ENCODE data around the gene LOXL1. TPM values are rescaled to one million over a fixed set of nuclear protein-coding genes. Genes with fewer than 3 reads are reported as not detected.

LOXL1 gene
- total and polyA plus RNA-seq, 9 of the 15 experiments (the other 6 are each of a cell fraction or from before 2014, with no cell fraction given), result 0.14 TPM; not detected in 8

DNA sequence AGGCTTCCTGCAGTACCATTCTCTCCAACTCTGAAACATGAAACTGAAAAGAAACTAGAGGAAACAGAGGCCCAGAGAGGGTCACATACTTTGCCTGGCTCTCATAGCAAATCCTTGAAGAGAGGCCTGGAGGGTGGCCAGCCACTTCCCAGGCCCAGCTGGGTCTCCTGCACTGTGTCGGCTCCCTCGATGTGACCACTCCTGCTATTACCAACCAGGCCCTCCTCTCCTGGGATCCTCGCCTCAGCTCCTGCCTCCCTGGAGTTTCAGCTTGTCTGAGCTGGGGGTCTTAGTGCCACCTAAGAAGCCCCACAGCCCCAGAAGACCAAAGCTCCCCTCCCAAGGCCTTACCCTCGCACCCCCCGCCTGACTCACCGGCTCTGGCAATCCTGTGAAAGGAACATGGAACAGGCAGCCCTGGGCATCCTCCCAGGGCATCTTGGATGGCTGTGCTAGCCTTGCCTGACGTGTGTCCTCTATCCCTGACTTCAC, 4.6 kb downstream of the LOXL1 start:
- in situ Hi-C loops (cut with MboI) (no loop called here), intact Hi-C loops (cut with micrococcal nuclease) (no loop called here)
- Histone ChIP-seq H3K27ac (ENCODE audit: extremely low read depth, low read depth, low read length) (no peak overlapping the region), H3K4me2 (ENCODE audit: insufficient read depth, low read length) (no peak overlapping the region), H4K20me1 (replicated peaks; ENCODE audit: control insufficient read depth, insufficient read depth, low read length) (0 out of 2 replicates have a peak, but pooled peaks cover 4% of the 10 kb centered on the region), H3K9me3 (replicated peaks; ENCODE audit: control insufficient read depth, insufficient read depth, low read depth, low read length) (no peaks in the 10 kb centered on the region), H3K9me1 (ENCODE audit: control insufficient read depth, insufficient read depth, low read length) (no peaks in the 10 kb centered on the region), H3K36me3 (ENCODE audit: control insufficient read depth, insufficient read depth, low read length) (no peaks in the 10 kb centered on the region), H3K79me2 (ENCODE audit: control insufficient read depth, insufficient read depth, low read length) (no peaks in the 10 kb centered on the region), H3K4me1 (replicated peaks in 1 of 2; ENCODE audit: control insufficient read depth in 2 of 2, insufficient read depth in 2 of 2, low read length in 2 of 2) (peaks cover 4 to 22% of the 10 kb centered on the region in 2 experiments; a peak in 3 of 5 replicates), H3K4me3 (no peak overlapping the region), H3K9ac (ENCODE audit: insufficient read depth in 1 of 2, low read depth in 2 of 2, low read length in 2 of 2) (no peak overlapping the region; a peak in 1 of 4 replicates), H3K27me3 (ENCODE audit: control insufficient read depth in 2 of 2, insufficient read depth in 2 of 2, low read length in 2 of 2) (peaks cover 6 to 60% of the 10 kb centered on the region in 2 experiments; a peak in 4 of 5 replicates), H2AFZ (ENCODE audit: low read depth, low read length) (no peak overlapping the region)
- DNase-seq (ENCODE audit: extremely low read depth in 1 of 4, low spot score in 3 of 4) (no peak), FAIRE-seq (no peak), ATAC-seq (no peak)
- WGBS (ENCODE audit: insufficient coverage, low coverage, missing lambda C conversion rate), result 3% methylated on average over 7 of the region's 7 CpGs
- POLR2A ChIA-PET, result interaction anchor here (0.6 kb wide), 1 partner anchor 24 kb away, joined by 3 read pairs; no protein-coding TSS in a partner anchor
- CTCF ChIA-PET (ENCODE audit: low intra/inter-chr PET ratio), result no interaction called here
- BruUV-seq (replicated peaks), result no TSS peak
- TF ChIP-seq E2F6 (IDR thresholded peaks at IDR 0.05; ENCODE audit: borderline replicate concordance in 1 of 2, extremely low read depth in 1 of 2, insufficient read depth in 1 of 2, insufficient read length in 1 of 2, low read depth in 1 of 2, low read length in 1 of 2, poor library complexity in 1 of 2, severe bottlenecking in 1 of 2) (no peak), JUN (IDR thresholded peaks at IDR 0.05; ENCODE audit: borderline replicate concordance, low read depth, low read length) (no peak), JUN (CRISPR knock-in tag; IDR thresholded peaks at IDR 0.05; ENCODE audit: borderline replicate concordance) (no peak), MEF2A (IDR thresholded peaks at IDR 0.05; ENCODE audit: control insufficient read depth, low read depth, low read length) (no peak), MLX (CRISPR knock-in tag; conservative IDR thresholded peaks at IDR 0.05) (no peak), ZNF239 (CRISPR knock-in tag; IDR thresholded peaks at IDR 0.05) (no peak), NCOA6 (IDR thresholded peaks at IDR 0.05) (no peak), ATF1 (CRISPR knock-in tag; IDR thresholded peaks at IDR 0.05) (no peak), ATF1 (tag; IDR thresholded peaks at IDR 0.05) (no peak), ZNF140 (CRISPR knock-in tag; IDR thresholded peaks at IDR 0.05) (no peak), ZNF124 (CRISPR knock-in tag; IDR thresholded peaks at IDR 0.05) (no peak), FOXJ2 (tag; IDR thresholded peaks at IDR 0.05) (no peak), ZNF639 (CRISPR knock-in tag; conservative IDR thresholded peaks at IDR 0.05 in 1 of 2, IDR thresholded peaks at IDR 0.05 in 1 of 2) (no peak), CREB1 (IDR thresholded peaks at IDR 0.05) (no peak), CREB1 (CRISPR knock-in tag; IDR thresholded peaks at IDR 0.05) (no peak)
- TF ChIP-seq, protein P1, sequence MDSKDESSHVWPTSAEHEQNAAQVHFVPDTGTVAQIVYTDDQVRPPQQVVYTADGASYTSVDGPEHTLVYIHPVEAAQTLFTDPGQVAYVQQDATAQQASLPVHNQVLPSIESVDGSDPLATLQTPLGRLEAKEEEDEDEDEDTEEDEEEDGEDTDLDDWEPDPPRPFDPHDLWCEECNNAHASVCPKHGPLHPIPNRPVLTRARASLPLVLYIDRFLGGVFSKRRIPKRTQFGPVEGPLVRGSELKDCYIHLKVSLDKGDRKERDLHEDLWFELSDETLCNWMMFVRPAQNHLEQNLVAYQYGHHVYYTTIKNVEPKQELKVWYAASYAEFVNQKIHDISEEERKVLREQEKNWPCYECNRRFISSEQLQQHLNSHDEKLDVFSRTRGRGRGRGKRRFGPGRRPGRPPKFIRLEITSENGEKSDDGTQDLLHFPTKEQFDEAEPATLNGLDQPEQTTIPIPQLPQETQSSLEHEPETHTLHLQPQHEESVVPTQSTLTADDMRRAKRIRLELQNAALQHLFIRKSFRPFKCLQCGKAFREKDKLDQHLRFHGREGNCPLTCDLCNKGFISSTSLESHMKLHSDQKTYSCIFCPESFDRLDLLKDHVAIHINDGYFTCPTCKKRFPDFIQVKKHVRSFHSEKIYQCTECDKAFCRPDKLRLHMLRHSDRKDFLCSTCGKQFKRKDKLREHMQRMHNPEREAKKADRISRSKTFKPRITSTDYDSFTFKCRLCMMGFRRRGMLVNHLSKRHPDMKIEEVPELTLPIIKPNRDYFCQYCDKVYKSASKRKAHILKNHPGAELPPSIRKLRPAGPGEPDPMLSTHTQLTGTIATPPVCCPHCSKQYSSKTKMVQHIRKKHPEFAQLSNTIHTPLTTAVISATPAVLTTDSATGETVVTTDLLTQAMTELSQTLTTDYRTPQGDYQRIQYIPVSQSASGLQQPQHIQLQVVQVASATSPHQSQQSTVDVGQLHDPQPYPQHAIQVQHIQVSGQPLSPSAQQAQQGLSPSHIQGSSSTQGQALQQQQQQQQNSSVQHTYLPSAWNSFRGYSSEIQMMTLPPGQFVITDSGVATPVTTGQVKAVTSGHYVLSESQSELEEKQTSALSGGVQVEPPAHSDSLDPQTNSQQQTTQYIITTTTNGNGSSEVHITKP (IDR thresholded peaks at IDR 0.05; ENCODE audit: partially characterized antibody), result no peak

Measured in K562 (cell line).